IPS-NIHi7 (cell line): Measurements from ENCODE around the gene MEGF10.

Experiments used
- DNase-seq: peaks from one replicate; pipeline ENCODE4 v3.0.0; 2012; ENCODE audit warnings: mixed read lengths; ENCODE audit errors: extremely low spot score

The MEGF10 gene

GRCh38 chr5:127434588-127434987 lies 144.0 kb downstream of the MEGF10 start:
- no peak for DNase-seq

- no peak for DNase-seq
These were observed 145.2 kb downstream of the MEGF10 start for GRCh38 chr5:127435821-127436220.

GRCh38 chr5:127439644-127440043 lies 149.0 kb downstream of the MEGF10 start:
- DNase-seq: no peak

GRCh38 chr5:127440831-127441230 lies 150.2 kb downstream of the MEGF10 start:
- peak; percentile 26 for DNase-seq

- DNase-seq: no peak
These were observed 151.3 kb downstream of the MEGF10 start for GRCh38 chr5:127441799-127442484.

- no peak for DNase-seq
These were observed 153.6 kb downstream of the MEGF10 start for GRCh38 chr5:127444171-127444570.

GRCh38 chr5:127445328-127445727 lies 154.7 kb downstream of the MEGF10 start:
- no peak for DNase-seq

GRCh38 chr5:127446626-127447025 lies 156.0 kb downstream of the MEGF10 start:
- peak; percentile 16 for DNase-seq

- DNase-seq: no peak
These were observed 157.2 kb downstream of the MEGF10 start for GRCh38 chr5:127447827-127448226.

GRCh38 chr5:127450046-127450445 lies 159.4 kb downstream of the MEGF10 start:
- no peak for DNase-seq

- no peak for DNase-seq
These were observed 160.5 kb downstream of the MEGF10 start for GRCh38 chr5:127451096-127451495.

GRCh38 chr5:127452626-127453025 lies 162.0 kb downstream of the MEGF10 start:
- DNase-seq: no peak

GRCh38 chr5:127471211-127471610 lies 180.6 kb downstream of the MEGF10 start:
- DNase-seq: no peak

GRCh38 chr5:127472700-127473099 lies 182.1 kb downstream of the MEGF10 start:
- no peak for DNase-seq

- no peak for DNase-seq
These were observed 195.9 kb downstream of the MEGF10 start for GRCh38 chr5:127486471-127486870.

- DNase-seq: peak; percentile 21
These were observed 202.5 kb downstream of the MEGF10 start for GRCh38 chr5:127492854-127493738.

- no peak for DNase-seq
These were observed 208.0 kb downstream of the MEGF10 start for GRCh38 chr5:127498548-127498947.

- DNase-seq: no peak
These were observed 215.3 kb downstream of the MEGF10 start for GRCh38 chr5:127505905-127506304.

GRCh38 chr5:127506616-127507015 lies 216.0 kb downstream of the MEGF10 start:
- peak; percentile 23 for DNase-seq

- DNase-seq: no peak
These were observed 218.2 kb downstream of the MEGF10 start for GRCh38 chr5:127508644-127509373.
